AG09319 (cell line): Measurements from ENCODE around the gene LRCH1.

Source experiments
- DNase-seq: peaks from one replicate; pipeline ENCODE4 v3.0.0-alpha.2; 2010; ENCODE audit warnings: low read depth; ENCODE audit errors: extremely low read depth
- CTCF ChIP-seq: IDR thresholded peaks from 2 replicates; pipeline ENCODE4 v1.5.1; 2011; ENCODE audit warnings: low read depth, mild to moderate bottlenecking, inconsistent platforms, low read length, moderate library complexity

The LRCH1 gene

GRCh38 chr13:46562152-46562551 lies 9.2 kb downstream of the LRCH1 start:
- no peak for TF ChIP-seq CTCF
- DNase-seq = no peak

GRCh38 chr13:46562581-46562980 lies 9.6 kb downstream of the LRCH1 start:
- no peak for TF ChIP-seq CTCF
- DNase-seq = no peak

GRCh38 chr13:46565808-46566750 lies 13.1 kb downstream of the LRCH1 start:
- TF ChIP-seq CTCF = no peak
- no peak for DNase-seq

GRCh38 chr13:46567671-46568070 lies 14.7 kb downstream of the LRCH1 start:
- TF ChIP-seq CTCF = no peak
- no peak for DNase-seq

- TF ChIP-seq CTCF = no peak
- no peak for DNase-seq
These were observed 16.5 kb downstream of the LRCH1 start for GRCh38 chr13:46569456-46569855.

- no peak for TF ChIP-seq CTCF
- no peak for DNase-seq
These were observed 17.3 kb downstream of the LRCH1 start for GRCh38 chr13:46570273-46570672.

GRCh38 chr13:46571189-46571908 lies 18.4 kb downstream of the LRCH1 start:
- TF ChIP-seq CTCF = no peak
- no peak for DNase-seq
